Muscle layer of colon (tissue), 2 donors: ENCODE results near the gene MAPKAP1.

Experiments used
- H3K27ac ChIP-seq: one replicate; pipeline ENCODE4 v1.7.0; 2013; ENCODE audit warnings: low read depth, mild to moderate bottlenecking, low read length, moderate library complexity
- H3K27me3 ChIP-seq, 2 donors: one replicate each; pipeline ENCODE4 v1.7.0; 2013; ENCODE audit warnings: low read length in 2 of 2, mild to moderate bottlenecking in 2 of 2; ENCODE audit not compliant: insufficient read depth in 2 of 2, control insufficient read depth in 1 of 2
- H3K36me3 ChIP-seq: one replicate; pipeline ENCODE4 v1.7.0; 2013; ENCODE audit warnings: mild to moderate bottlenecking, low read length; ENCODE audit not compliant: insufficient read depth
- H3K4me1 ChIP-seq: one replicate; pipeline ENCODE4 v1.7.0; 2013; ENCODE audit warnings: mild to moderate bottlenecking, low read length; ENCODE audit not compliant: insufficient read depth
- H3K4me3 ChIP-seq, 2 donors: one replicate each; pipeline ENCODE4 v1.7.0; 2013; ENCODE audit warnings: low read length in 2 of 2, low read depth in 1 of 2, mild to moderate bottlenecking in 1 of 2, moderate library complexity in 1 of 2
- H3K9ac ChIP-seq: one replicate; pipeline ENCODE4 v1.7.0; 2013; ENCODE audit warnings: low read length
- H3K9me3 ChIP-seq: one replicate; pipeline ENCODE4 v1.7.0; 2013; ENCODE audit warnings: mild to moderate bottlenecking, low read length
- donor health status: abdominal sarcoma.
- donor health status: Adenocarcinoma of cecum.

MAPKAP1 gene

DNA sequence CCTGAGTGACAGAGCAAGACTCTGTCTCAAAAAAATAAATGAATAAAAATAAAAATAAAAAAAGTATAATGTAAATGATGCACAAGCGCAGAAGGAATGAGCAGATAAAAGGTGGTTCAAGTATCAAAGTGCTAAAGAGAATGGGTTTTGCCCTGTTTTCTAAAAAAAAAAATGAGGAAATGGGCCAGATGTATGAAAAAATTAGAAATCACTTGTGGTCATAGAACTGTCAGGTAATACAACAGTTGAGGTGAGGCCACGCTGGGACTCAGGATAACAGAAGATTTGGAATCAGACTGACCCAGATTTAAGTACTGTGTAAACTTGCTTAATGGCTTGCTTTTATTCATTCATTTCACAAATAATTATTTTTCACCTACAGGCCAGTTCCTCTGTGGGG lies 69.8 kb downstream of the MAPKAP1 start:
- H3K27ac ChIP-seq: no peak overlapping the region
- no peaks in the 10 kb centered on the region for H3K27me3 ChIP-seq
- H3K36me3 ChIP-seq: no peaks in the 10 kb centered on the region
- H3K9ac ChIP-seq: no peak overlapping the region
- H3K4me1 ChIP-seq: peaks cover 3% of the 10 kb centered on the region
- no peaks in the 10 kb centered on the region for H3K9me3 ChIP-seq
- H3K4me3 ChIP-seq: no peak overlapping the region

DNA sequence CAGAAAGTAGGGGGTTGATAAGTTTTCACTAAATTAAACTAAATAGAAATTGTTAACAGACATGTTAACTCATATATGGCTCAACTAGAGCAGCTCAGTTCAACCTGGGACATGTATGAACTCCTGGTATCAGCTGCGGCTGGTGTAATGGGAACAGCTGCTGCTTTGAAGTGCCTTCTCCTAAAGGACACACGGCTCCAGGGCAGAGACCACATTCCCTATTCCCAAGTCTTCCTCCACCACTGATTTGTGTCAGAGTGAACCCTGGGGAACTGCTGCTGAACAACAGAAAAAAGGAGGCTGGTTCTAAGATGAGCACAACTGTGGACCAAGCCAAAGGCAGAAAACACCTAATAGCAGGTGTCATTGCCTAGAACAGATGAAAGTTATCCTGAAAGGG lies 71.1 kb downstream of the MAPKAP1 start:
- Histone ChIP-seq H3K9me3 (no peaks in the 10 kb centered on the region), H3K9ac (no peak overlapping the region), H3K27me3 (no peaks in the 10 kb centered on the region), H3K4me1 (peaks cover 6% of the 10 kb centered on the region), H3K27ac (no peak overlapping the region), H3K36me3 (no peaks in the 10 kb centered on the region), H3K4me3 (no peak overlapping the region)

DNA sequence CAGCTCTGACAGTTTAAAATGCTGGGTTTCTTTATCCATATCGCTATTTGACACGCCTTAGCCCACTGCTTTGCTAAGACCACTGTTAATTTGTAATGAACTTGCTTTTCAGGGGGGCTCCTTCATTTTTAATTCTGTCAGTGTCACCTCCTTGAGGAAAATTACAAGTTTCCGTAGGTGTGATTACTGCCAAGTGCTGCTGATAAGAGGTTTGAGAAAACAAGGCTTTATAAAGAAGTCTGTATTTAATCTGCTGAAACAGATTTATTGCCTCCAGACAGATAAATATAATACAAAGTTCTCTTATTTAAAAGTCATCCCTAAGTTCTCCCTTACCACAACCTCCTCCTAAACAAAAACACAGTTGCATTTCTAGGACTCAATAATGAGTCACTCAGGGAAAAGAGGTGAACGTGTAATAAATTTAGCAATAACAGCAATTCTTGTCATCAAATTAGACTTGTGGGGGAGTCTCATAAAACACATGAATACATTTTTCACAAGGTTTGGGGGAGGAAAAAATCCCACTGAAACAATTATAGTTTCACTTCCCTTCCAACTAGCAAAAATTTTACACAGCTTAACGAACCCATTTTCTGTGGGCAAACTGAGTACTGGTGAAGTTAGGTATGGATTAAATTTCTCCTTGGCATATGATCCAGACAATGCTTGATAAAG lies 72.8 kb downstream of the MAPKAP1 start:
- no peaks in the 10 kb centered on the region for H3K9me3 ChIP-seq
- peaks cover 9% of the 10 kb centered on the region for H3K4me1 ChIP-seq
- no peak overlapping the region for H3K9ac ChIP-seq
- H3K27me3 ChIP-seq: no peaks in the 10 kb centered on the region
- no peak overlapping the region for H3K4me3 ChIP-seq
- H3K27ac ChIP-seq: no peak overlapping the region
- H3K36me3 ChIP-seq: no peaks in the 10 kb centered on the region

DNA sequence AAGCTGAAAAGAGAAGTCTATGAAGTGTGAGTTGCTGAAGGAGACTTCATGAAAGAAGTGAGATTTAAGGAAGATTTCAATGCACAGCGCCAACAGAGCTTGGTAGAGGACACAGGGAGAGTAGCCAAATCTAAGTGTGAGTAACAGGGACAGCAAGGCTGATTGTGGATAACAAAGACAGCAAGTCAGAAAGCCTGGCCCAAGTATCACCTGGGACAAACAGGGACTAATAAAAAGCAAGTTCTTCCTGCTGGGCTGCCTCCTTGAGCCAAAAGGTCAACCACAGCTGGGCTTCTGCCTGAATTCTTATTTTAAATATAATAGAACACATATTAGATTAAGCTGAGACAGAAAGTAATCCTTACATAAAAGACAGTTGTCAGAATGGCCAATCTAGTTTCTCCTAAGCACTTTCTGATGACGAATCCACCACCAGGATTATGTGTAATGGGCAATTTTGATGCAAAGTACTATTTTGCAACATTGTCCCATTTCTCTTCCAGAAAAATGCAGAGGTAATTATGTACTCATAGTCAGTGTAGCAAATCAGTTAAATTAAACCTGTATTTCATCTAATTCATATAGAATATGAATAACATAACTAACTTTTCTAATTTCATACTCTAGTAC lies 73.8 kb downstream of the MAPKAP1 start:
- Histone ChIP-seq H3K36me3 (no peaks in the 10 kb centered on the region), H3K9me3 (no peaks in the 10 kb centered on the region), H3K9ac (no peak overlapping the region), H3K4me1 (peaks cover 9% of the 10 kb centered on the region), H3K27me3 (no peaks in the 10 kb centered on the region), H3K4me3 (no peak overlapping the region), H3K27ac (no peak overlapping the region)

DNA sequence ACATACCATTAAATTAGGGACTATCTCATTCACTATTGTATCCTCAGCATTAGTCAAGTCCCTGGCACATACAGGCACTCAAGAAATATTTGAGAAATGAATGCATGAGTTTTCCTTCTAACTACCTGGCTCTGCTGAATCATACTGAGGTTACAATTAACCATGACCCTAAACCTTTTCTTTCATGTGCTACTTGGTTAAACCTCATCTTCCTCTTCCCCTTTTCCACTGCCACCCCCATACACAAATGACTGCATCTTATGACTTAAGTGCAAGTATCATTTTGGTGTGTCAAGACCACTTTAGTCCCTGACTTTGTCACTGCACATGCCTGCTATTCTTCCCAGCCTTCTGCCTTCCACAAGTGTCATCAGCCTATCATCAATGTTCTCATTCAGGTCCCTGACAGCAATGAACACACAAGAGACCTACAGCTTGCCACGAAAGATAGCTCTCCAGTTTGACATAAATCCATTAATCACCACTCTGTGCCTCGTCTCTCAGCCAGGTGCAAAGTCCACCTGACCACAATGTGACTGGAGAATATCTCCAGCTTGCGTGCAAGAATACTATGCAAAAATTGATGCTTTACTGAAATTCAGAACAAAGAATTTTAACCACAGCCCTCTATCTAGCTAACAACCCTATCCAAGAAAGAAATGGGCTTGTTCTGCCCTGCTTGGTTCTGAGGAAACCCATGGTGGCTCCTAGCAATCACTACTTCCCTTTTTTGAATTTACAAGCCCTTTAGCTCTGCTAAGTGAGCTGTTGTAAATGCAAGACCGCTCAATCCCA lies 74.5 kb downstream of the MAPKAP1 start:
- Histone ChIP-seq H3K9me3 (no peaks in the 10 kb centered on the region), H3K36me3 (no peaks in the 10 kb centered on the region), H3K4me3 (no peak overlapping the region), H3K4me1 (peaks cover 9% of the 10 kb centered on the region), H3K9ac (no peak overlapping the region), H3K27ac (no peak overlapping the region), H3K27me3 (no peaks in the 10 kb centered on the region)

DNA sequence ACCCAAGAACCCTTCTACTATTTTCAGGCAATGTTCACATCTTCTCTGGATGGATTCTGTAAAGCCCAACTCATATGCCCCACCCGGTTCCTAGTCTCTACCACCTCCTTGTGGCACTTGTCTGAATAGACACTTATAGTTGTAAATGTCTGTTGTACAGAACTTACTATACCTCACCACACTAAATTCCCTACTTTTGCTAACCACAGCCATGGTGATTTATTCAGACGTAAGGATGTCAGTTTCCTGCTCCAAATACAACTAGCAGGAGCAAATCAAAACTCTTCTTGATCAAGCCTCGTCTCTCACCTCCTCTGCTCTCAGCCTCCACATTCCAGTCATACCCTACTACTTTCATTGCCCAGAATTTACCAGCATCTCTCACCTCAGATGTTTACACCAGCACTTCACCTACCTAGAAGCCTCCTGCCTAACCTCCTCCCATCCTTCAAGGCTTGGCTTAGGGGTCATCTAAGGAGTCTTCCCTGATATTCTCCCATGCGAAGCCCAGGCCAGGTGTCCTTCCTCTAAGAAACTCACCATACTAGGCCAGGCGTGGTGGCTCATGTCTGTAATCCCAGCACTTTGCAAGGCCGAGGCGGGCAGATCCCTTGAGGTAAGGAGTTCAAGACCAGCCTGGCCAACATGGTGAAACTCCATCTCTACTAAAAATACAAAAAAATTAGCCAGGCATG lies 75.5 kb downstream of the MAPKAP1 start:
- no peak overlapping the region for H3K4me3 ChIP-seq
- H3K27ac ChIP-seq: no peak overlapping the region
- H3K9me3 ChIP-seq: no peaks in the 10 kb centered on the region
- H3K4me1 ChIP-seq: peaks cover 9% of the 10 kb centered on the region
- H3K36me3 ChIP-seq: no peaks in the 10 kb centered on the region
- no peaks in the 10 kb centered on the region for H3K27me3 ChIP-seq
- H3K9ac ChIP-seq: no peak overlapping the region

DNA sequence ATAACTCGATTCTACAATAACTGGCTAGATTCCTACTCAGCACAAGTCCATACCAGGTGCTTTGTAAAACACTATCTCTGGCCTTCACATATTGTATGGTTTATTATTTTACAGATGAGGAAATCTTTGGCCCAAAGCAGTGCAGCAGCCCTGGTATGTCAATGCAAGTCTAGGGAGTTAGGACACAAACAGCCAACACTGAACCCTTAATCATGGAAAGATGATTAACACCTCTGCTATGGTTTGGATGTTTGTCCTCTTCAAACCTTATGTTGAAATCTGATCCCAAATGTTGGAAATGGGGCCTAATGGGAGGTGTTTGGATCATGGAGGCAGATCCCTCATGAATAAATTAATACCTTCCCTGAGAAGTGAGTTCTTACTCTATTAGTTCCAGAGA lies 76.6 kb downstream of the MAPKAP1 start:
- H3K36me3 ChIP-seq: no peaks in the 10 kb centered on the region

DNA sequence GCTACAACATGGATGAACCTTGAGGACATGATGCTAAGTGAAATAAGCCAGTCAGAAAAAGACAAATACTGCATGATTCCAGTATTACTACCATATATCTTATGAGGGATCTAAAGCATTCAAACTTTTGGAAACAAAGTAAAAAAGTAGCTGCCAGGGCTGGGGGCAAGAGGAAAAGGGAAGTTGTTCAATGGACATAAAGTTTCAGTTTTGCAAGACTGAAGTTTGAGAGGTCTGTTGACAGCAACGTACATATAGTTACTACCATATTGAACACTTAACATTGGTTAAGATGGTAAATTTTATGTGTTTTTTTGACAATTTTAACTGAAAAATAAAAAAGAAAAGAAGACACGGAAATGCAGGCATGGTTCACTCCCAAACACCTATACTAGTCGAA lies 77.6 kb downstream of the MAPKAP1 start:
- Histone ChIP-seq H3K4me1 (peaks cover 7% of the 10 kb centered on the region), H3K27me3 (no peaks in the 10 kb centered on the region), H3K9ac (no peak overlapping the region), H3K4me3 (no peak overlapping the region), H3K9me3 (no peaks in the 10 kb centered on the region), H3K36me3 (no peaks in the 10 kb centered on the region), H3K27ac (no peak overlapping the region)

More for the DNA sequence above, 76.6 kb downstream of the MAPKAP1 start:
- Histone ChIP-seq H3K9ac (no peak overlapping the region), H3K27ac (no peak overlapping the region), H3K9me3 (no peaks in the 10 kb centered on the region), H3K4me1 (peaks cover 7% of the 10 kb centered on the region), H3K27me3 (no peaks in the 10 kb centered on the region), H3K4me3 (no peak overlapping the region)

DNA sequence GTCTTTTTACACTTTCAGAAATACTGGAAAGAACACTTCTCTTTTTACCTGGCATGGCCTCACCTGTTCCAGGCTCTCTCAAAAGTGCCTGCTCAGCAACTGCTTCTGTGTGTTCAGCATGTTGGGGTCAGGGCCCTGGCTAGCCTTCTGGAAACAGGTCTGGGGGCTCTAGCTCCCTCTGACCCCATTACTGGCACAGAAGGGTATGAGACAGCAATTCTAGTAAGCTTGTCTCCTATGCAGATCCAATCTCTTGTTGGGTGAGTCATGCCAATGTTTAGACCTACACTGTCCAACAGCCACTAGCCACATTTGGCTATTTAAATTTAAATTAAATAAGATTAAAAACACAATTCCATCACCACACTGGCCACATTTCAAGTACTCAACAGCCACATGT lies 80.8 kb downstream of the MAPKAP1 start:
- no peak overlapping the region for H3K9ac ChIP-seq
- no peak overlapping the region for H3K27ac ChIP-seq
- H3K27me3 ChIP-seq: no peaks in the 10 kb centered on the region
- H3K9me3 ChIP-seq: no peaks in the 10 kb centered on the region
- no peaks in the 10 kb centered on the region for H3K36me3 ChIP-seq
- H3K4me1 ChIP-seq: peaks cover 6% of the 10 kb centered on the region
- no peak overlapping the region for H3K4me3 ChIP-seq

DNA sequence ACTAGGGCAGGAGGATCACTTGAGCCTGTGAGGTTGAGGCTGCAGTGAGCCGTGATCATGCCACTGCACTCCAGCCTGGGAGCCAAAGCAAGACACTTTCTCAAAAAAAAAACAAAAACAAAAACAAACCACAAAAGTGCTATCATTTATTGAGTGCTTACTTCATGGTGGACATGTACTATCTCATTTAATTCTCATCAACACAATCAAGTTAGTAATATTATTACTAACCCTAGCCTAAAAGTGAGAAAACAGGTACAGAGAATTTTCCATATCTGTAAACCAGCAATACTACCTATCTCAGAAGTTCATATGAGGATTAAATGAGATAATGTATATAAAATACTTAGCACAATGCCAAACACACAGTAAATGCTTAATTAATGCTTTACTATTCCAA lies 85.8 kb downstream of the MAPKAP1 start:
- H3K4me3 ChIP-seq: no peak overlapping the region
- no peaks in the 10 kb centered on the region for H3K9me3 ChIP-seq
- H3K4me1 ChIP-seq: no peaks in the 10 kb centered on the region
- H3K27ac ChIP-seq: no peak overlapping the region
- H3K36me3 ChIP-seq: no peaks in the 10 kb centered on the region
- H3K9ac ChIP-seq: no peak overlapping the region
- no peaks in the 10 kb centered on the region for H3K27me3 ChIP-seq

DNA sequence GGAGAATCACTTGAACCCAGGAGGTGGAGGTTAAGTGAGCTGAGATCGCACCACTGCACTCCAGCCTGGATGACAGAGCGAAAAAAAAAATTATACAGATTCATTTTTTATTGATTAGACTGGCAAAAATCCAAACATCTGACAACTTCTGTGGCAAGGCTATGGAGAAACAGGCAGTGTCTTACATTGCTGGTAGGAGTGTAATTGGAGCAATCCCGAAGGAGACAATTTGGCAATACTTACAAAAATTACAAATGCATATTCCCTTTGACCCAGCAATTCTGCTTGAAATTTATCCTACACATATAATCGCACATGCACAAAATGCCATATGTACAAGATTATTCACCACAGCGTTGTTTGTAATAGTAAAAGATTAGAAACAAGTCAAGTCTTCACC lies 86.8 kb downstream of the MAPKAP1 start:
- Histone ChIP-seq H3K27me3 (no peaks in the 10 kb centered on the region), H3K36me3 (no peaks in the 10 kb centered on the region), H3K9ac (no peak overlapping the region), H3K9me3 (no peaks in the 10 kb centered on the region), H3K4me1 (no peaks in the 10 kb centered on the region), H3K4me3 (no peak overlapping the region), H3K27ac (no peak overlapping the region)
